Activated CD8-positive, alpha-beta T cell treated with anti-CD3 and anti-CD28 coated beads for 36 hours (primary cell): Measurements from ENCODE around the gene PTPA. TPM values are rescaled to one million over a fixed set of nuclear protein-coding genes. Genes with fewer than 3 reads are reported as not detected.

Experiments
- ATAC-seq: fragments of 200-7000 bp; cut with Tn5 transposase; one replicate; pipeline ENCODE4 v1.10.0; 2021; ENCODE audit warnings: mild to moderate bottlenecking, moderate library complexity
- CTCF ChIA-PET: fragments of 350-600 bp; sonication (Branson Sonifier 250); formaldehyde crosslinking; loops from one replicate; lab custom pipeline; 2021; ENCODE audit warnings: antibody characterized with exemption; lab: Charles Lee
- POLR2A ChIA-PET: fragments of 350-600 bp; sonication (Branson Sonifier 250); formaldehyde crosslinking; loops from one replicate; lab custom pipeline; 2021; ENCODE audit warnings: antibody characterized with exemption; lab: Charles Lee
- DNase-seq: peaks from one replicate; pipeline ENCODE4 v3.0.0-alpha.2; 2020
- H3K27ac Mint-ChIP-seq: one replicate; pipeline ENCODE4 v1.8.0; 2021; ENCODE audit warnings: mild to moderate bottlenecking, mixed read lengths
- H3K27me3 Mint-ChIP-seq: one replicate; pipeline ENCODE4 v1.8.0; 2021; ENCODE audit warnings: mixed read lengths
- H3K36me3 Mint-ChIP-seq: one replicate; pipeline ENCODE4 v1.8.0; 2021; ENCODE audit warnings: low read depth, mixed read lengths
- H3K4me1 Mint-ChIP-seq: one replicate; pipeline ENCODE4 v1.8.0; 2021; ENCODE audit warnings: low read depth, mixed read lengths
- H3K4me3 Mint-ChIP-seq: one replicate; pipeline ENCODE4 v1.8.0; 2021; ENCODE audit warnings: mild to moderate bottlenecking, moderate library complexity, mixed read lengths
- H3K9me3 Mint-ChIP-seq: one replicate; pipeline ENCODE4 v1.8.0; 2021; ENCODE audit warnings: mixed read lengths
- CTCF ChIP-seq: fragments of 200-600 bp; IDR thresholded peaks from one replicate; pipeline ENCODE4 v1.8.0; 2022; ENCODE audit warnings: antibody characterized with exemption, mild to moderate bottlenecking
- intact Hi-C: fragments of 100-400 bp; cut with micrococcal nuclease; formaldehyde crosslinking; loops from one replicate; pipeline ENCODE4 v1.10.0; 2022
- total RNA-seq, 2 experiments: library from RNA; stranded (reverse); gene quantifications; one replicate each; pipeline ENCODE4 v1.2.3, GENCODE V29; 2021

Gene PTPA
- total RNA-seq, 2 experiments from 2014 or later = 95.3 to 98.5 TPM

GRCh38 chr9:129107651-129108050, 3.6 kb upstream of the PTPA start:
- CTCF ChIA-PET = no interaction called here
- H3K27me3 Mint-ChIP-seq = no peaks in the 10 kb centered on the region
- no peak for TF ChIP-seq CTCF
- H3K4me1 Mint-ChIP-seq = peaks cover 11% of the 10 kb centered on the region
- no peak for DNase-seq
- intact Hi-C loops = no loop called here
- H3K9me3 Mint-ChIP-seq = no peaks in the 10 kb centered on the region
- peaks cover 4% of the 10 kb centered on the region for H3K36me3 Mint-ChIP-seq
- no peak overlapping the region for H3K4me3 Mint-ChIP-seq
- H3K27ac Mint-ChIP-seq = no peak overlapping the region
- POLR2A ChIA-PET = interaction anchor here (1.0 kb wide), 1 partner anchor 20 kb away, joined by 3 read pairs; no protein-coding TSS in a partner anchor
- ATAC-seq = no peak

GRCh38 chr9:129108083-129108804, 3.0 kb upstream of the PTPA start:
- Mint-ChIP-seq H3K36me3 (peaks cover 4% of the 10 kb centered on the region), H3K27ac (no peak overlapping the region), H3K4me3 (no peak overlapping the region), H3K4me1 (peaks cover 11% of the 10 kb centered on the region), H3K27me3 (no peaks in the 10 kb centered on the region), H3K9me3 (no peaks in the 10 kb centered on the region)
- ATAC-seq = no peak
- CTCF ChIA-PET = interaction anchor here (1.2 kb wide), 1 partner anchor 10 kb away, joined by 3 read pairs; no protein-coding TSS in a partner anchor
- intact Hi-C loops = no loop called here
- DNase-seq = no peak
- POLR2A ChIA-PET = interaction anchor here (1.0 kb wide), 1 partner anchor 21 kb away, joined by 3 read pairs; no protein-coding TSS in a partner anchor
- no peak for TF ChIP-seq CTCF

GRCh38 chr9:129108805-129109536, 2.2 kb upstream of the PTPA start:
- POLR2A ChIA-PET = interaction anchor here (1.0 to 1.1 kb wide), 3 partner anchors 14 to 22 kb away, joined by 3 to 7 read pairs (median 3); no protein-coding TSS in a partner anchor
- DNase-seq (no peak), ATAC-seq (no peak)
- no peak for TF ChIP-seq CTCF
- Mint-ChIP-seq H3K27ac (no peak overlapping the region), H3K27me3 (no peaks in the 10 kb centered on the region), H3K9me3 (no peaks in the 10 kb centered on the region), H3K4me3 (peak overlapping the region; percentile 87), H3K36me3 (peaks cover 4% of the 10 kb centered on the region), H3K4me1 (peaks cover 18% of the 10 kb centered on the region)
- CTCF ChIA-PET = interaction anchor here (1.2 to 1.5 kb wide), 2 partner anchors 11 to 23 kb away, joined by 3 to 5 read pairs; no protein-coding TSS in a partner anchor
- intact Hi-C loops = no loop called here

GRCh38 chr9:129109537-129109903, 1.7 kb upstream of the PTPA start:
- CTCF ChIA-PET = interaction anchor here (1.2 to 1.5 kb wide), 2 partner anchors 11 to 22 kb away, joined by 3 to 5 read pairs; no protein-coding TSS in a partner anchor
- Mint-ChIP-seq H3K27ac (no peak overlapping the region), H3K36me3 (peaks cover 4% of the 10 kb centered on the region), H3K4me3 (peak overlapping the region; percentile 87), H3K4me1 (peaks cover 20% of the 10 kb centered on the region), H3K27me3 (no peaks in the 10 kb centered on the region), H3K9me3 (no peaks in the 10 kb centered on the region)
- intact Hi-C loops = no loop called here
- no peak for TF ChIP-seq CTCF
- DNase-seq = peak; percentile 56
- POLR2A ChIA-PET = interaction anchor here (1.0 to 1.2 kb wide), 3 partner anchors 15 to 21 kb away, joined by 3 to 7 read pairs (median 3); no protein-coding TSS in a partner anchor
- no peak for ATAC-seq
